HG03442 (cell line): ENCODE data around the gene GNRH2.
"Not testable (repeated sequence)": the region's sequence is repeated elsewhere in the genome, so short reads cannot be mapped to it uniquely, and the experiment has no call there.

Source experiments
- ATAC-seq: cut with Tn5 transposase; IDR thresholded peaks from one replicate; pipeline ENCODE4 v1.9.1; 2021; ENCODE audit warnings: mild to moderate bottlenecking, moderate library complexity; ENCODE audit not compliant: unreplicated experiment

Gene GNRH2

DNA sequence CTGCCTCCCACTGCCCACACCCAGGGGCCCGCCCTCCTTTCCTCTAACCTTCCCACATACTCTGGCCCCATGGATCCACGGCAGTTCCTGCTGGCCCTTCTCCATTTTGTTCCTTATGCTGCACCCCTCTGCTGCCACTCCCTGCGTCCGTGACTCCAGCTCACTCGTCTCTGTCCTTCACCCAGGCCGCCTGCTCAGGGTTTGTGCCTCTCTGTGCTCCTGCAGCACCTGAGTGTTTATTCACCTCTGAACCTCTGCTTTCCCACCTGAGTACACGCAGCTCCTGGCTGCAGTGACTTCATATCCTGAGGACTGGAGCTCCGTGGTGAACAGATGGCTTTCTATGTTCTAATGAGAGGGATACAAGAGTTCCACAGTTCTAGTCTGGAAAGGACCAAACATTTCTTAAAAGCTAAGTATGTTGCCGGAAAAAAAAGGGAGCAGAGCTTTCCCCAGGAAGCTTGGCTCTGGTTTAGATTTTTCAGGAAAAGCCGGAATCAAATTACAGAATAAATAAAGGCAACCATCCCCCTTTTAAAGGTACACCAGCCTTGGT is 1.5 kb upstream of the GNRH2 start:
- no peak for ATAC-seq

DNA sequence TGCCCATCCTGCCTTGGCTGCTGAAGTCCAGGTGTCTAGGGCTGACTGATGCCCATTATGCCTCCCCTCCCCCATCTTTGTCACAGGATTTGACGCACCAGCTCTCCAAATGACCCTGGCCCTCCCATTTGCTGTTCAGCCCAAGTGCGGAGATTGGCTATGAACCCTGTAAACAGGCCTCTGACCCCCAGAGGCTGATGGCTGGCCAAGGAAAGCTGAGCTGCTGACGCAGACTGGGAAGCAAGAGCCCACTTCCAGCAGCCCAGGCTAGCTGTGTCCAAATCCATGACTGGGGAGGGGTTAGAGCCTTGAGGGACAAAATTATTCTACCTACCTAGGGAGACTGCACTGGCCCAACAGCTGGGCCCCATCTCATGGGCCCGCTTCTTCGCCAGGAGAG is 797 bp upstream of the GNRH2 start:
- ATAC-seq, result no peak

DNA sequence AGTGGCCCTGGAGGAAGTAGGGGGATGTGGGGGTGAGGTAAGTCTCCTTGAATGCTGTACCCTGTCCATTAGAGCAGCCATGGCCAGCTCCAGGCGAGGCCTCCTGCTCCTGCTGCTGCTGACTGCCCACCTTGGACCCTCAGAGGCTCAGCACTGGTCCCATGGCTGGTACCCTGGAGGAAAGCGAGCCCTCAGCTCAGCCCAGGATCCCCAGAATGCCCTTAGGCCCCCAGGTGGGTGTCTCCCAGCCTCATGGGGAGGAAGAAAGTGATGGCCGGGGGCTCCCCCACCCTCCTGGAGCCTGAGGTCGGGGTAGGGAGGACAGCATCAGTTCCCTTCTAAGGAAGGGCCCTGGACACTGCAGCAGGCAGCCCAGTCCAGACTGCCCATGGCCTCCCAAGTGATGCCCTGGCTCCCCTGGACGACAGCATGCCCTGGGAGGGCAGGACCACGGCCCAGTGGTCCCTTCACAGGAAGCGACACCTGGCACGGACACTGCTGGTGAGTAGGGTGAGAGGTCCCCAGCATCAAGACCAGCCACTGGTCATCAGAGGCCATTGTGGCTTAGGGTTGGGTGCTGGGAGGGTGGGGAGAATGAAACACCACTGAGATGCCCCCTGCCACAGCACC is 1.0 kb downstream of the GNRH2 start:
- no peak for ATAC-seq

- ATAC-seq, result peak; percentile 32
Observed at GRCh38 chr20:3045042-3045815, 1.8 kb downstream of the GNRH2 start.

GRCh38 chr20:3045816-3046676 is 2.6 kb downstream of the GNRH2 start, which contains the start of gene MRPS26:
TSS of gene MRPS26 (plus strand) at chr20:3046052. CDS start at chr20:3046069, 17 bp downstream.
- peak; percentile 85 for ATAC-seq

DNA sequence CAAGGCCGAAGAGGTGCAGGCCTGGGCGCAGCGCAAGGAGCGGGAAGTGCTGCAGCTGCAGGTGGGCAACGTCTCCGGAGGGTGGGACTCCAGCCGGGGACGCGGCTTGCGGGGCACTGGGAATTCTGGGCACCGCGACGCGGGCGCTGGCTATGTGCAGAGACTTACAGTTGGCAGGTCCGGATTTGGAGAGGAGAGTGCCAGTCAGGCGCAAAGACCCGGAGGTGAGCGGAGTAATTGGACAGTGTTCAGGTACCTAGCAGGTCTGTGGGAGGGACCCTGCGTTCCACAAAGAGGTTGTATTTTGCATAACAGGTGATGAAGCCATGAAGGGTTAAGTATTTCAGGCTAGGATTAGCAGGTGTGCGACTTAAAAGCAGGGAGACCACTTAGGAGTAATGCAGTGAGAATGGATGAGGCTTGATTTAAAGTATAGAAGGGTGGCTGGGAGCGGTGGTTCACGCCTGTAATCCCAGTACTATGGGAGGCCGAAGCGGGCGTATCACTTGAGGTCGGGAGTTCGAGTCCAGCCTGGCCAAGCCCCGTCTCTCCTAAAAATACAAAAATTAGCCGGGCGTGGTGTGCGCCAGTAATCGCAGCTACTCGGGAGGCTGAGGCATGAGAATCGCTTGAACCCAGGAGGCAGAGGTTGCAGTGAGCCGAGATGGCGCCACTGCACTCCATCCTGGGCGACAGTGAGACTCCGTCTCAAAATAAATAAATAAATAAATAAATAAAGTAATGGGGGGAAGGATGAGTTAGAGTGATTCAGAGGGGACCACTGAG is 3.4 kb downstream of the GNRH2 start:
- no peak for ATAC-seq

DNA sequence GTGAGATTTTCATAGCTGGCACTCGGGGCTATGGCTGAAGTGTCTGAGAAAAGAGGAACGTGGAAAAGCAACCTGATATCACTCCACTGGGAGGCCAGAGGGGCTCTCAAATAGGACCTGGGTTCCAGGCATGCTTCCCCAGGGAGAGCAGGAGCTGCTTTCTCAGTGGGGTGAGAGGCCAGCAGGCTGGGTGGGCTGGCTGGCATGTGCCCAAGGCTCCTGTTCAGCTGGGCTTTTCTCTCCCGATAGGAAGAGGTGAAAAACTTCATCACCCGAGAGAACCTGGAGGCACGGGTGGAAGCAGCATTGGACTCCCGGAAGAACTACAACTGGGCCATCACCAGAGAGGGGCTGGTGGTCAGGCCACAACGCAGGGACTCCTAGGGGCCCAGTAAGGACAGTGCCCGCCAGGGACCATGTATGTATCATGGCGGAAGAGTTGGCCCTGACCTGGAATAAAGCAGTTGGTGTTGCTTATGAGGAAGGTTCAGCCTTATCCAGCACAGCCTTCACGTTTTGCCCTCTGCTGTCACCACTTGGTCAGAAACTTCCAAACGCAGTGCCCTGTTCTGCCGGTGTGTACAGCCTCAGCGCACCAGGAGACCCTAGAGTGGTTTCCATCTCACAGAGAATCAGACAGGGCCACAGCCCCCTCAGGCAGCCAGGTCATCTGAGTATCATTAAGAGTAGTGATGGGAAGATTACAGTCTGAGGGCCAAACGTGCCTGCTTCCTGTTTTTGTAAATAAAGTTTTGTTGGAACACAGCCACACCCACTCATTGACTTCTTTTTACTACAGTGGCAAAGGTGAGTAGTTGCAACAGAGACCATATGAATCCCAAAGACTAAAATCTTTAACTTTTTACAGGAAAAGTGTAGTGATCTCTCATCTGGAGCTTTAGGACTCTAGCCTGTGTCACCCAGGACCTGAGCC is 4.3 kb downstream of the GNRH2 start:
- no peak for ATAC-seq

GRCh38 chr20:3051385-3052019 is 8.1 kb downstream of the GNRH2 start:
- ATAC-seq, result no peak

- ATAC-seq, result no peak
Observed at GRCh38 chr20:3059489-3059888, 16.1 kb downstream of the GNRH2 start.

DNA sequence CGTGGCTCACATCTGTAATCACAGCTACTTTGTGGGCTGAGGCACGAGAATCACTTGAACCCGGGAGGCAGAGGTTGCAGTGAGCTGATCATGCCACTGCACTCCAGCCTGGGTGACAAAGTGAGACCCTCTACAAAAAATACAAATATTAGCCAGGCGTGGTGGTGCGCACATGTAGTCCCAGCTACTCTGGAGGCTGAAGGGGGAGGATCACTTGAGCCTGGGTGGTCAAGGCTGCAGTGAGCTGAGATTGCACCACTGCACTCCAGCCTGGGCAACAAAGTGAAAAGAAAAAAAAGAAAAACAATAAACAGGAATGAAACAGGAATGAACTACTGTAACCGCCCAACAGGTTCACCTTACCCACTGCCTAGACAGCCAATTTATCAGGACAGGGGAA is 20.7 kb downstream of the GNRH2 start:
- not testable (repeated sequence) for ATAC-seq

DNA sequence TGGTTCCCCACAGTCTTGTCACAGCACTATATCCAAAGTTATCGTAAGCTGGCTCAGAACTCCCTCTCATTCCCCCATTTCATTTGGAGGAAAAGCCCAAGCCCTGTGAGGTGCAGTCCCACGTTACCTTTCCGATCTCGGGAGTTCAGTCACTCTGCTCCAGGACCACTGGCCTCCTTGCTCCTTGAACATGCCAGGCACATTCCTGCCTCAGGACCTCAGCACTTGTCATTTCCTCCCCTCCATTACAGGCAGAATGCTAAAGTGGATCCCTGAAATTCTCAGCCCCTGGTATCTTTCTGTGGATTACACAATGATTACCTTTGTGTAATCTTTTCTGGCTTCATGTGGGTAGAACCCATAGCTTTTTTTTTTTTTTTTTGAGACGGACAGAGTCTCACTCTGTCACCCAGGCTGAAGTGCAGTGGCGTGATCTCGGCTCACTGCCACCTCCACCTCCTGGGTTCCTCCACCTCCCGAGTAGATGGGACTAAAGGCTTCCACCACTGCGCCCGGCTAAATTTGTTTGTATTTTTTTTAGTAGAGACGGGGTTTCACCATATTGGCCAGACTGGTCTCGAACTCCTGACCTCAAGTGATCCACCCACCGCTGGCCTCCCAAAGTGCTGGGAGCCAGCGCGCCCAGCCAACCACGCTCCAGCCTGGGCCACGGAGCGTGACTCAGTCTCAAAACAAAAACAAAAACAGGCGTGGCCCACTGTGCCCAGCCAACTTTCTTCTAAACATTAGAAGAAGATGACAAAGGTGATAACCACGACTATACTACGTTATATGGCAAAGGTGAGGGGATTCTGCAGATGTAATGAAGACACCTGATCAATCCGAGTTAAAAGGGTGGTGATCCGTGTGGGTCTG is 24.0 kb downstream of the GNRH2 start:
- no peak for ATAC-seq

DNA sequence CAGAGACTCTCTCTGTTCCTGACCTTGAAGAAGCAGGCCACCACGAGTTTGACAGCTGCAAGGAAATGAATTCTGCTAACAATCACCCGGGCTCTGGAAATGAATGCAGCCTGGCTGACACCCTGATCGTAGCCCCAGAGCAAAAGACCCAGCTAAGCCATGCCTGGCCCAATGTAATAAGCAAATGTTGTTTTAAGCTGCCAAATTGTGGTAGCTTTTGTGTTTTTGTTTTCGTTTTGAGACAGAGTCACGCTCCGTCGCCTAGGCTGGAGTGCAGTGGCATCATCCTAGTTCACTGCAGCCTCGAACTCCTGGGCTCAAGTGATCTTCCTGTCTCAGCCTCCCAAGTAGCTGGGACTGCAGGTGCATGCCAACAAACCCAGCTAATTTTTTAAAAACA is 24.7 kb downstream of the GNRH2 start:
- peak; percentile 42 for ATAC-seq

GRCh38 chr20:3068986-3069900 is 25.8 kb downstream of the GNRH2 start:
- ATAC-seq, result no peak

GRCh38 chr20:3070725-3071124 is 27.3 kb downstream of the GNRH2 start:
- no peak for ATAC-seq

DNA sequence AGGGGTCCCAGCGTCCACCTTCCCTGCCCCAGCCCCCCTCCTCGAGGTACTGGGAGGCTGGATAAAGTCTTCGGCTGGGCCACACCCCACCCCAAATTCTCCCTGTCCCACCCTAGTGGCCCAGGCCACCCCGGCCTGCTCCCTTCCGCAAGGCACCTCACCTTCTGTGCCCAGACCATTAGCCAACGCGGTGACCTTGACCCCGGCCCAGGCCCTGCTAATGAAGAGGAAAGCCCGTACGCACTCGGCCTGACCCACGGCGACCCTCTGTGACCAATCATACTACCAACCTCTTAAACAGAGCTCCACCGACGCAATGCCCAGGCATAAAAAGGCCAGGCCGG is 27.8 kb downstream of the GNRH2 start:
- no peak for ATAC-seq

GRCh38 chr20:3071610-3072529 is 28.4 kb downstream of the GNRH2 start, which contains the start of gene OXT:
TSS of gene OXT (plus strand) at chr20:3071620. CDS start at chr20:3071656, 36 bp downstream.
- no peak for ATAC-seq
